Astrocyte of the cerebellum (primary cell): ENCODE results near the gene MAGI1.
A peak's percentile ranks its signal among the peaks of the same experiment; 100 is the strongest.

ENCODE experiments used
- DNase-seq: peaks from one replicate; pipeline ENCODE4 v3.0.0-alpha.2; 2011; ENCODE audit warnings: low read depth
- H3K4me3 ChIP-seq: 2 replicates; pipeline ENCODE4 v1.5.1; 2011; ENCODE audit warnings: mild to moderate bottlenecking, low read depth, low read length, moderate library complexity
- in situ Hi-C: cut with HindIII; loops from 2 replicates; pipeline ENCODE4 v1.10.0; 2017; ENCODE audit warnings: low sequenced_read_pairs
- TF ChIP-seq, protein P1 (sequence below): IDR thresholded peaks from 2 replicates; pipeline ENCODE4 v1.5.1; 2012; ENCODE audit warnings: low read length, low read depth, moderate library complexity, mild to moderate bottlenecking; ENCODE audit errors: missing control alignments

MAGI1 gene

DNA sequence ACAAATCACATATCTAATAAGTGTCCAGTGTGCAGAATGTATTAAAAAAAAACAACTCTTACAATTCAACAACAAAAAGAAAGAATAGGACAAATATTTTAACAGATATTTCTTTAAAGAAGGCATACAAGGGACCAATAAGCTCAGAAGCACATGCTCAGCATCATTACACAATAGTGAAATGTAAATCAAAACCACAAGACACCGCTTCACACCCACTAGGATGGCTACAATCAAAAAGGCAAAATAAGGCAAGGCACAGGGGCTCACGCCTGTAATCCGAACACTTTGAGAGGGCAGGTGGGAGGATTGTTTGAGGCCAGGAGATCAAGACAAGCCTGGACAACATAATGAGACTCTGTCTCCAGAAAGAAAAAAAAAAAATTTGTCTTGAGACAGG, 255.6 kb downstream of the MAGI1 start:
- no peak for DNase-seq
- no peak overlapping the region for H3K4me3 ChIP-seq
- in situ Hi-C loops: no loop called here
- TF ChIP-seq, protein P1, sequence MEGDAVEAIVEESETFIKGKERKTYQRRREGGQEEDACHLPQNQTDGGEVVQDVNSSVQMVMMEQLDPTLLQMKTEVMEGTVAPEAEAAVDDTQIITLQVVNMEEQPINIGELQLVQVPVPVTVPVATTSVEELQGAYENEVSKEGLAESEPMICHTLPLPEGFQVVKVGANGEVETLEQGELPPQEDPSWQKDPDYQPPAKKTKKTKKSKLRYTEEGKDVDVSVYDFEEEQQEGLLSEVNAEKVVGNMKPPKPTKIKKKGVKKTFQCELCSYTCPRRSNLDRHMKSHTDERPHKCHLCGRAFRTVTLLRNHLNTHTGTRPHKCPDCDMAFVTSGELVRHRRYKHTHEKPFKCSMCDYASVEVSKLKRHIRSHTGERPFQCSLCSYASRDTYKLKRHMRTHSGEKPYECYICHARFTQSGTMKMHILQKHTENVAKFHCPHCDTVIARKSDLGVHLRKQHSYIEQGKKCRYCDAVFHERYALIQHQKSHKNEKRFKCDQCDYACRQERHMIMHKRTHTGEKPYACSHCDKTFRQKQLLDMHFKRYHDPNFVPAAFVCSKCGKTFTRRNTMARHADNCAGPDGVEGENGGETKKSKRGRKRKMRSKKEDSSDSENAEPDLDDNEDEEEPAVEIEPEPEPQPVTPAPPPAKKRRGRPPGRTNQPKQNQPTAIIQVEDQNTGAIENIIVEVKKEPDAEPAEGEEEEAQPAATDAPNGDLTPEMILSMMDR: no peak

DNA sequence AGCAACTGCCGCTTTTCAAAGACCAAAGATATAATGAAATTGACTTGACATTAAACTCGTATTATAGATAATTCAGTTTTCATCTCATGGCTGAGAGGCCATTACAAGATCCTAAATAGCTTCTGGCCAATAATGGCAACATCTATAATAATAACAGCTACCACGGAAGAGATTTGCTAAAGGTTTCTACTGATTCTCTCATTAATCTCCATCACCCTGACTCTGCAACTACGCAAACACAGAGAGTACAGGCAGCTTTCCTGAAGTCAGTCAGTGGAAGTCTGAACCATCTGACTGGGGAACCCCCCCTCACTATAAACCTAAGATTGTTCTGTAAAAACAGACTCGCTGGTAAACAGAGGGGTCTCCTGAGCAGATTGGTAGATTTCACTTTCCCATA, 257.1 kb downstream of the MAGI1 start:
- H3K4me3 ChIP-seq: no peak overlapping the region
- TF ChIP-seq, protein P1: no peak
- no peak for DNase-seq
- in situ Hi-C loops: no loop called here

DNA sequence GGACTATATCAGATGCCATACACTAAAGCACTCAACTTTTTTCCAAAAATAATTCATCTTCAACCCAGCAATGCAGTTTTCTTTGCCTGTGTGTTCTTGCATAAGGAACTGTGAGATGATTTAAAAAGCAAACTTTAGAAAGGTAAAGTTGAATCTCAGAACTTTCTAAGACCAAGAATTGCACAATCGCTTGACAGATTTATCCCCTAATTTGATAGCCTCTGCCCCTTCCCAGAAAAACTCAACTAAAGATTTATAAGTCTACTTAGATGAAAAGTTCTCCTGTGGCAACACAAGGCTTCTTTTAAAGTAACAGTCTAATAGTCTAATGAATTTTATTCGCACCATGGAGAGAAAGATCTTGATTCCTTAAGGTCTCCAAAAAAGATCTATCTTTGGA, 259.3 kb downstream of the MAGI1 start:
- in situ Hi-C loops: no loop called here
- TF ChIP-seq, protein P1: no peak
- H3K4me3 ChIP-seq: no peak overlapping the region
- DNase-seq: no peak

DNA sequence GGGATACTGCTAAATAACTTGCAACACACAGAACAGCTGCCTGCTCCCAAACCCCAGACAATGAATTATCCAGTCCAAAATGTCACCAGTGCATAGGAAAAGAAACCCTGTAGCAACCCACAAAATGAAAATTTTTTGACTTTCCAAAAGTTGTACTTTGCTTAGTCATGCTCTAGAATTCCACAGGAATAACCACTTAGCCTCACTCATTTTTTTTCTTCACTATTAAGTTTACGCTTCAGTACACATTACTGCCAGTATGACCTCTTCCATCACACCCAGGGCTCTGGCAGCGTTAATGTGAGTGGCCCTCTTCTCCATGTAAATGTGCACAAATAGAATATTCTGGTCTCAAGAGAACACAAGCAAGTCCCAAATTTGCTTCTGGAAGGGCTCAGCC, 259.8 kb downstream of the MAGI1 start:
- in situ Hi-C loops: no loop called here
- TF ChIP-seq, protein P1: no peak
- H3K4me3 ChIP-seq: no peak overlapping the region
- peak; percentile 22 for DNase-seq

DNA sequence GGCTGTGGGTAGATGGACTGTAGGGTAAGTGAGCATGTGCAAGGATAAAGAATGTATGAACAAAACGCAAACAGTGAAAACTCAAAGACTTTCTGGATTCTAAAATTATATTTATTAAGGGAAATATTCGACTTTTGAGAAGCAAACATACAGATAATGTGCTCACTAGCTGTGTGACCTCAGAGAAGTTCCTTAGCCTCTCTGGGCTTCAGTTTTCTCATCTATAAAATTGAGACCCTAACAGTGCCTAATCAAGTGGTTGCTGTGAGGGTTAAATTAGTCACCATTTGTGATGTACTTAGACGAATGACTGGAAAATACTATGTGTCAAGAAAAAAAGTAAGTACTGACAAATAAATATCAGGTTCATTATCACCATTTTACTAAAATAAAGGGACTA, 261.7 kb downstream of the MAGI1 start:
- H3K4me3 ChIP-seq: no peak overlapping the region

DNA sequence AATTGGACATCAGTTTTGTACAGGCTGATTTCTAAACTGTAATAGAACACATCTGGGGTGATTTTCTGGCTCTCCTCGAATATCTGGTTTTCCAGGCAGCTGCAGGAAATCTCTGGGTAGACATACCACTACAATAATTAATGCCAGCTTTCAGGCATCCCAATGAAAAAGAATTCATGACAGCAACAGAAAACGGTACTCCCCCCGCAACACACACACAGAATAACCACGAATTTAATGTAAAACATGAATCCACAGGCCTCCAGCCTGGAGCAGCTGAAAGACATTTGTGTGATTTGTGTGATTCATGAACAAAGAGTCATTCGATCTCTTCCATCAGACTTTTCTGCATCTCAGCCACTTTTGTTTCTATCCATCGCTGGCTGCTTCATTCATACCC, 262.2 kb downstream of the MAGI1 start:
- in situ Hi-C loops: no loop called here
- H3K4me3 ChIP-seq: no peak overlapping the region
- TF ChIP-seq, protein P1: no peak
- DNase-seq: peak; percentile 6

More for the DNA sequence above, 261.7 kb downstream of the MAGI1 start:
- DNase-seq: no peak
- in situ Hi-C loops: no loop called here
- TF ChIP-seq, protein P1: no peak

DNA sequence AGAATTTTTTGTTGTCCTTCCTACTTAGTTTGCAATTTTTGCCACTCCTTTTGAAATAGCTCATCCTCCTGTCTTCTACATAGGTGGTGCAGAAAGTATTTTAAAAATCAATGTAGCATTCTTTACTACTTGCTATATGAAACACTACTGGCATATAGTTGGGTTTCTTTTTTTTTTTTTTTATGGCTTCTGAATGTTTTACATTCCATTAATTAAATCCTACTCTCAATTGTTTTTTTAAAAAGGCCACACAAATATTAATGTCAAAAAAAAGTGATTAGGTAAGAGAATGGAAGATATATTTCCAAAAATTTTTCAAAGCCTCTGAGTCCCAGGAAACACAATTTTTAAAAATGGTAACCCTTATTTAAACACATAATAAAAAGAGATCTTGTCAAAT, 262.6 kb downstream of the MAGI1 start:
- TF ChIP-seq, protein P1: no peak
- H3K4me3 ChIP-seq: no peak overlapping the region
- no peak for DNase-seq
- in situ Hi-C loops: no loop called here
